HG02870 (cell line): Measurements from ENCODE around the gene PRKCZ.

ENCODE experiments used
- ATAC-seq: cut with Tn5 transposase; IDR thresholded peaks from one replicate; pipeline ENCODE4 v1.9.1; 2021; ENCODE audit warnings: mild to moderate bottlenecking, moderate library complexity; ENCODE audit not compliant: unreplicated experiment

The PRKCZ gene

DNA sequence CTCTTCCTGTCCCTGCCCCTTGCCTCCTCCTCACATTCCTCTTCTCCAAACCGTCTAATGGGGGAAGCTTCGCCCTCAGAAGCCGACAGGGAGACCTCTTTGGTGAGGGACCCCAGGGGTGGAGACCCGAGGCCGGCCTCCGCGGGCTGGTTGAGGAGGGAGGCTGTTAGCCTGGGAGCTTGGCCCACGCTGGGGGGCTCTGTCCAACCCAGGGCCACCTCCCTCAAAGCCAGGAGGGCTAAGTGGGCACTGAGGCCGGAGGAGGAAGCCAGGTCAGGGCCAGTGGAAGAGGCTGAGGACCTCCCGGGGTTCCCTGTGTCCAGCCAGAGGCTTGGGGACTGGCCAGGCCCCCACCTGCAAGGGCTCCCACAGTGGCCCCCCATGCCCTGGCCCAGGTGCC lies 25.8 kb upstream of the PRKCZ start:
- no peak for ATAC-seq

DNA sequence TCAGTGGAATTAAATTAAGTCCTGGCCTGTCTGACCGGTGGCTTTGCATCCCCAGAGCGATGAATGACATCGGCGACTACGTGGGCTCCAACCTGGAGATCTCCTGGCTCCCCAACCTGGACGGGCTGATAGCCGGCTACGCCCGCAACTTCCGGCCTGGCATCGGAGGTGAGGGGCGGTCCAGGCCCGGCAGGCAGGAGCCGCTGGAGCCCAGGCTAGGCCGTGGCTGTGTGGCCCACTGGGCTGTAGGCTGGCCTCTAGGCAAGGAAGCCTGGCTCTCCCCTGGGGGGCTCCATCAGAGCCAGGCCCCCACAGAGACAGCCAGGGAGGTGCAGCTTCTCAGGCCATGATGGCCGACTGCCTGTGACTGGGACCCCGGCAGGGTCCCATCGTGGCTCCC lies 25.3 kb upstream of the PRKCZ start:
- no peak for ATAC-seq

DNA sequence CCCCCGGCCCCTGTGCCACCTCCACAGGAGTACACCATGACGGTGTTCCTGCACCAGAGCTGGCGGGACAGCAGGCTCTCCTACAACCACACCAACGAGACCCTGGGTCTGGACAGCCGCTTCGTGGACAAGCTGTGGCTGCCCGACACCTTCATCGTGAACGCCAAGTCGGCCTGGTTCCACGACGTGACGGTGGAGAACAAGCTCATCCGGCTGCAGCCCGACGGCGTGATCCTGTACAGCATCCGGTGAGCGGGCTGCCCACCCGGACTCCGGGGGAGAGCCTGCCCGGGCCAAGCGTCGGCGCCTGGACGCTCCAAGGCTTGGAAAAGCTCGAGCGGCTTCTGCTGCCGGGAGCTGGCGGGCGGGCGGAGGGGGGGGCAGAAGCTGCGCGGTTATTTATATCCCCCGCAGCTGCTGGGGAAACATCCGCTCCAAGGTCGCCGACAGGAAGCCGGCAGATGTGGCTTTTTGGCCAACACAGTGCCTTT lies 24.7 kb upstream of the PRKCZ start:
- no peak for ATAC-seq

DNA sequence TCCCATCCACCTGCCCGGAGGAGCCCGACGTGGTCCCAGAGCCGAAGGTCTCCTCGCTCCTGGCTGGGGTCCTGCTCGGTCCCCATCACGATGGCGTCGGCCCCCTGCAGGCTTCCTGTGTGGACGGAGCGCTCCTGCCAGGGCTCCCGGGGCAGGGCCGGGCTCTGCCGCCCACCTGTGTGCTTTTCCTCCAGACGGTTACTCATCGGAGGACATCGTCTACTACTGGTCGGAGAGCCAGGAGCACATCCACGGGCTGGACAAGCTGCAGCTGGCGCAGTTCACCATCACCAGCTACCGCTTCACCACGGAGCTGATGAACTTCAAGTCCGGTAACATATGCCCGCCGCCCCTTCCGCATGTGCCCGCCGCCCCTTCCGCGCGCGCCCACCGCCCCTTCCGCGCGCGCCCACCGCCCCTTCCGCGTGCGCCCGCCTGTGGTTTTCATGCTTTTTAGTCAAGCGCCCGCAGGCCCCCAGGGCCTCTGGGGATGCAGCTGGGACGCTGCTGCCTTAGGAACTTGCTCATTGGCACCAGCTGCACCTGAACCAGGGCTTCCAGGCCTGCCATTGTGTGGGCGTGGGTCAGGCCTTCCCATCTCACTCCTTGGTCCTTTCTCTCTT lies 22.1 kb upstream of the PRKCZ start:
- ATAC-seq, result no peak

GRCh38 chr1:2028870-2029560 lies 21.2 kb upstream of the PRKCZ start:
- no peak for ATAC-seq

- ATAC-seq, result no peak
Observed at GRCh38 chr1:2029561-2029960, 20.6 kb upstream of the PRKCZ start.

GRCh38 chr1:2030076-2030871 lies 19.9 kb upstream of the PRKCZ start:
- ATAC-seq, result no peak

DNA sequence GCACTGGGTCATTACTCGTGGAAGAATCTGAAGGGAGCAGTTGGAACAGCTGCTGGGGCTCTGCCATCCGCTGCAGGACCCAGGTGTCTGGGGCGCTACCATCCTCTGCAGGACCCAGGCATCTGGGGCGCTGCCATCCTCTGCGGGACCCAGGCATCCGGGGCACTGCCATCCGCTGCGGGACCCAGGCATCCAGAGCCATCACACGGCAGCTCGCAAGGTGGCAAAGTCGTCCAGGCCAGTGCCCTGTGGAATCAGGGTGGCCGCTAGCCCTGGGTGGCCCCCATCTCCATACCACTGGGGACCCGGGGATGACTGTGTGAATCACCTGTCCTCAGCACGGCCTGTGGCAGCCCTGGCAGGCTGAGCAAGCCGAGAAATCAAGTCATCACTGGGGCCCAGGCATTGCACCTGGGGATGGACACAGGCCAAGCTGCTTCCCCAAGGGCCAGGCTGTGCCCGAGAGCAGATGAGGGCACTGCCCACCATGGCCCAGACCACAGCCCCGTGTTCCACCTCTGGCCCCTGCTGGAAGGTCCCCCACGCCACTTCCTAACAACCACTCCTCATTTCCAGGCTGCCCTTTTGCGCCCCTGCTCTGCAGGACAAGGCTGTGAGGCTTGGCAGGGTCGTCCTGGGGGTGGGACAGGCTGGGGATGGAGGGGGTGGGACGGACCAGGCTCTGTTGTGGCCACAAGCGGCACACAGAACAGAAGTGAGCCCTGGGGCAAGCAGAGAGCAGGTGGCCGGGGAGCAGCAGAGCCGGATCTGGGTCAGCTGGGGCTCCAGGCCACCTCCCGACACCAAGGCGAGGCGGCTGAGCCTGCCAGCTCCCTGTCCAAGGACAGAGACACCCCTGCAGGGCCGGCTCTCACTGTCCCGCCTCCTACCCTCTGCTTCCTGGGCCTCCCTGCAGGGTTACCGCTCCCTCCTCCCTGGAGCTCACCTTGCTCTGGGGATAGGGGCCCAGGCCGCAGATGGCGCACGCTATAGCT lies 18.4 kb upstream of the PRKCZ start:
- no peak for ATAC-seq

DNA sequence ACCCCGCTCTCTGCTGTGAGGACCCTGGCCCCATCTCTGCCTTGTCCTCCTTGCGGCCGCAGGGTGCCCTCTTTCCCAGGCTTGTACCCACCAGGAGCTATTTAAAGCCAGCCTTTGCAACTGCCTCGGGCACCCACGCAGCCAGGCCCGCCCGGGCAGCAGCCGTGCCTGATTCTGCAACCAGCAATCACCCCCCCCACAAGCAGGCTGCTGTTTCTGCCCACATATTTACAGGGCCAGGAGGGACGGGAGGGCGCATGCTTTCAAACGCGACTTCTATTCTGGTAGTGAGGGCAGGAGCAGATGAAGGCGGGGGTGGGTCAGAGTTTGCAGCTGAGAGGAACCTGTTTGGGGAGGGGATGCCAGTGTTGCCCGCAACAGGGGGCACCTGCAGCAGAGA lies 17.5 kb upstream of the PRKCZ start:
- ATAC-seq, result no peak

DNA sequence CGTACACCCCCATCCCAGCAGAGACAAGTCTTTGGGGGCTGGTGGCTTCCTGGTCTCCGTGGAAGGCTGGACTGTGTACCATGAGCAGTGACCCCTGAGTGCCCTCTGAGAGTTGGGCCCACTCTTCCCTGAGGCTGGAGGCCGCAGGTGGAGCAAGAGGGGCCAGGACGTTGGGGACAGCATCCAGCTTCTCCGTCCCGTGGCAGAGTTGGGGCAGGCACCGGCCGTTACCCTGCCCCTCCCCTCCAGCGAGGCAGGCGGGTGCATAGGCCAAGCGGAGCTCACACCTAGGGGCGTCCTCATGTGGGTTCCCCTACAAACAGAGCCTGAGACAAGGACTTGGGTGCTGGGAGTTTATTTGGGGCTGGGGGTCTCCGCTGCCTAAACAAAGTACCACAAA lies 17.0 kb upstream of the PRKCZ start:
- ATAC-seq, result no peak

GRCh38 chr1:2036287-2036686 lies 13.9 kb upstream of the PRKCZ start:
- no peak for ATAC-seq

DNA sequence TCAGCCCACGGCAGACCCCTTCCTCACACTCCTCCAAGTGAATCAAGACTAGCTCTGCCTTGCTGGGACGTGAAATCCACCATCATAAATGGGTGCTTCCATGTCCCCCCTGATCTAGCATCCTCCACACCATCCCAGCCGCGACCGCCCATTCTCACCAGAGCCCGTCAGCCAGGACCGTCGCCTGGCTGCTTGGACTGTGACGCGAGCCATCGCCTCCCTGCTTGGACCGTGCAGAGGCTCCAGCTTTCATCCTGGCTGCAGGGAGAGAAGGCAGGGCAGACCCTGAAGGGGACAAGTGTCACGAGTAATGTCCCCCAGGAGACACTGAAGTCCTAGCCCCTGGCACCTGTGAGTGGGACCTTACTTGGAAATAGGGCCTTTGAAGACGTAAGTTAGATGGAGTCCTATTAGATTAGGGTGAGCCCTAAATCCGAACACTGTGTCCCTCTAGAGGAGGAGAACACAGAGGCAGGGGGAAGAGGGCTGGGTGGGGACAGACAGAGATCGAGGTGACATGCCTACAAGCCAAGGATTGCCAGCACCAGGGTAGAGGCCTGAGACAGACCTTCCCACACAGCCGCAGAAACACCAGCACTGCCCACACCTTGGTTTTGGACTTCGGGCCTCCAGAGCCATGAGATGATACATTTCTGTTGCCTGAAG lies 12.8 kb upstream of the PRKCZ start:
- no peak for ATAC-seq

GRCh38 chr1:2038229-2038628 lies 12.0 kb upstream of the PRKCZ start:
- ATAC-seq, result no peak

GRCh38 chr1:2039251-2039650 lies 11.0 kb upstream of the PRKCZ start:
- no peak for ATAC-seq

DNA sequence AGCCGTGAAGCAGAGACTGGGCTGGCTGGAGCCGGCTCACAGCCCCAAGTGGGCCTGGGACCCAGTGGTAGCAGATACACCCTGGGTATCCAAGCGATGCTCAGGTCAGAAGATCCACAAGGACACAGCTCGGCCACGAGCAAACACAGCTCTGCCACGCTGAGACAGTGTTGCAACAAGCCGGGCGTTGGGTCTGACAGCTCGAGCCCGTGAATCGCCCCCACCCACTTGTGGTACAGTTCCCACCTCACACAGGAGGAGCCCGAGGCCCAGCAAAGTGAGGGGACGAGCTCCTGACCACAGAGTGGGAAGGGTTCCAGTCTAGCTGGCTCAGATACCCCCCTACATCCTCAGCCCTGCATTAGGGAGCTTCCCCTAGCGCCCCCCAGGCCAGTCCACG lies 8.9 kb upstream of the PRKCZ start:
- ATAC-seq, result no peak

DNA sequence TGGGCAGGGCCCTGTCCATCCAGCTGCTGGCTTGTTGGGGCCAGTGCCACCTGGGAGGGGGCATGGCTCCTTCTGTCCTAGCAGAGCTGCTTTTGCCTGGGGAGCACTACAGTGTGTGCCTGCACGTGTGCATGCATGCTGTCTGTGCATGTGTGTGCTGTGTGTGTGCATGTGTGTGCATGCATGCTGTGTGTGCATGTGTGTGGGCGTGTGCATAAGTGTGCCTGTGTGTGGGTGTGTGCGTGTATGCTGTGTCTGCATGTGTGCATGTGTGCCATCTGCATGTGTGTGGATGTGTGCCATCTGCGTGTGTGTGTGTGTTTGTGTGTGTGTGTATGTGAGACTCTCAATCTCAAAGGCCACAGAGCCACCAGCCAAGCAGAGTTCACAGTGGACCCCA lies 8.3 kb upstream of the PRKCZ start:
- ATAC-seq, result no peak

DNA sequence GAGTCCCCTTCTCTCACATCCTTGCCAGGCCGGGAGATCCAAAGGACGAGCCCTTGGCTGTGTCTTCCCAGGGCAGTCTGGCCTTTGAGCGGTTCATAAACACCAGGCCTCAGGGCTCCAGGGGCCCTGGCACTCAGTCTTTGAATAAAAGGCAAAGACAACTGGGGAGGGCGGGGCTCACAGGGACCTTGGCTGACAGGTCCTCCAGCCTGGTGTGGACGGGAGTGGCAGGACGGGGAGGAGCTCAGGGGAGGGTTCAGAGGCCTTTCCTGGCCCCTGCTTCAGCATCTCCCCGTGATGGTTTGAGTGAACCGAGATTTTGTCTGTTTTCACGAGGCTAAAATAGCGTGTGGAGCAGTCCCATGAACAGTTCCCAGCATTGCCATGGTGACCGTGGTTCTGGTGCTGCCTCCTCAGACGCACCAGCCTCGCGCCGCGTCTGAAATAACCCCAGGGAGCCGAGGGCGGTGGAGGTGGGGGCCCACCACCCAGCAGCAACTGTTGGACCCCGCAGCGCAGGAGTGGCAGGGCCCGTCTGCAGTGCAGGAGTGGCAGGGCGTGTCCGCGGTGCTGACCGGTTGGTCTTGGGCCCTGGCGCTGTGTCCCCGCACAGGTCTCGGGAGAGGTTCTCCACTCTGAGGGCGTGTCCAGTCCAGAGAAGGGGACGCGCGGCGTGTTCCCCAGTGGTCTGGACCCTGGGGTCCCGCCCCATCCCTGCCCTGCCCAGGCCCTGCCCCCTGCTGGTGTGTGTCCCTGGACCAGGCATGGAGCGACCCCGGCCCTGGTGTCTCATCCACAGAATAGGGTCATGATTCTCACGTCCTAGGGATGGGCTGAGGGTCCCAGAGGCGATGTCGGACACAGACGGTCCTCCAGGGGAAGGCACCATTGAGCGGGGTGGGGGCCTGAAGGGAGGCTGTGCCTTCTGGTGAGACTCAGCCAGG lies 7.1 kb upstream of the PRKCZ start:
- no peak for ATAC-seq

DNA sequence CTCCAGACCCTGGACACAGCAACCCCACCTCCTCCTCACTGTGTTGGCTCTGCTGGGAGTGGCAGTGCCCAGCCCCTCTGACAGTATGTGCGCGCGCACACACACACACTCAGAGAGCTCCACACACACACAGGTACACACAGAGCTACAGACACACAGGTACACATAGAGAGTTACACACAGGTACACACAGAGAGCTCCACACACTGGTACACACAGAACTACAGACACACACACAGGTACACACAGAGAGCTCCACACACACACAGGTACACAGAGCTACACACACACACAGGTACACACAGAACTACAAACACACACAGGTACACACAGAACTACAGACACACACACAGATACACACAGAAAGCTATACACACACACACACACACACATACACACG lies 6.3 kb upstream of the PRKCZ start:
- ATAC-seq, result no peak
